Measurements from ENCODE around the gene ZNF436.

Gene ZNF436

DNA sequence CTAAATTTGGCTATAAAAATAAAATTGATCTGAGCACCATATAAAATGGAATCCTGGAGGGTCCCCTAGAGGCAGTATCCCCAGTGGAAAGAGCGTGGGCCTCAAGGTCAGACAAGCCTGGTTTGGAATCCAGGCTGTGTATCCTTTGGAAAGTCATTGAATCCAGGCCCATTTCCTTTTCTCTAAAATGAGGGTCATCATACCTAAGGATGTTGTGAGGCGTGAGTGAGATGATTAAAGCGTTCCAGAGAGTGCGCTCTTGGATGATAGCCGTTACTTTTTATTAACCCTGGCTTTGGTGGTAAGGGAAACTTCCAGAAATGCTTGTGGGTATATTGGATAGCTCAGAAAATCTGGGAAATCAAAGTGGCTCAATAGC lies 683 bp upstream of the ZNF436 start:
- H3K9me3 ChIP-seq (ENCODE audit: control insufficient read depth, low read length) = no peaks in the 10 kb centered on the region
- H3K36me3 ChIP-seq (ENCODE audit: control insufficient read depth, insufficient read depth, low read length) = no peaks in the 10 kb centered on the region
- H3K9ac ChIP-seq (ENCODE audit: low read length) = peak overlapping the region; percentile 98
- H3K4me1 ChIP-seq (ENCODE audit: control insufficient read depth, insufficient read depth, low read length) = peaks cover 24% of the 10 kb centered on the region
- H3K27me3 ChIP-seq (ENCODE audit: control insufficient read depth, insufficient read depth, low read length) = no peaks in the 10 kb centered on the region
- H3K4me3 ChIP-seq (ENCODE audit: low read length) = no peak overlapping the region

DNA sequence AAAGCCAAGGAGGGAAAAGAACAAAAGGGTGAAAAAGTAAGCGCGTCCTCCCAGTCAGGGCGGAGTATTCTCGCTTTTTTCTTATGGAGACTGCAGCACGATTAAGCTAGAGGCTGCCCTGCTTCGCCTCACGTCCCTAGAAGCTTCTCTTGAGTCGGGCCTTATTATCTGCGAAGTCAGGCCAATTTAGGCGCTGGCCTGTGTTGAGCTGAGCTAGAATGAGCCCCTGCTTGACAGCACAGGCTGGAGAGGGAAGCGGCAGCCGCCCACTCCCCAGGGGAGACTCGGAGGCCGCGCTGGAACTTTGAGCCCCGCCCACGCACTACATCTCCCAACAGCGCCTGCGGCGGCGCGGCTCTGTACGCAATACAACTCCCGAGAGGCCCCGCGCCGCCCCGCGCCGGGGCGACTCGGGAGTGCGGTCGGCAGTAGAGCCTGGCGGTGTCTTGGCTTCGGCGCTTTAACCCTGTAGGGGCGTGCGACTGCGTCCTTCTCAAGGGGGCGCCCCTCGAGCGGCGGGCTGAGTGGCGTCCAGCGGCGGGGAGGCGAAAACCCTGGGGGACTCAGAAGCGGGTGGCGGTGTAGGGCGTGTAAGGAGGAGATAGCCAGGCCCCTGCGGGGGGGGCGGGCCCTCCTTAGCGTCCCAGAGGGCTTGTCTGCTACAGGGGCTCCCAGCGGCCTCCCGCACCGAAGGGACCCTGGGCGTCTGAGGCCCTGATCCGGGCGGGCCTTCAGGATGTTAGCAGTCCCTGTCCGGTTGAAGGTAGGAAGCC lies 888 bp downstream of the ZNF436 start:
- Histone ChIP-seq H3K36me3 (ENCODE audit: control insufficient read depth, insufficient read depth, low read length) (peaks cover 5% of the 10 kb centered on the region), H3K4me1 (ENCODE audit: control insufficient read depth, insufficient read depth, low read length) (peaks cover 24% of the 10 kb centered on the region), H3K9ac (ENCODE audit: low read length) (peak overlapping the region; percentile 98), H3K4me3 (ENCODE audit: low read length) (peak overlapping the region; percentile 86), H3K9me3 (ENCODE audit: control insufficient read depth, low read length) (no peaks in the 10 kb centered on the region), H3K27me3 (ENCODE audit: control insufficient read depth, insufficient read depth, low read length) (no peaks in the 10 kb centered on the region)

DNA sequence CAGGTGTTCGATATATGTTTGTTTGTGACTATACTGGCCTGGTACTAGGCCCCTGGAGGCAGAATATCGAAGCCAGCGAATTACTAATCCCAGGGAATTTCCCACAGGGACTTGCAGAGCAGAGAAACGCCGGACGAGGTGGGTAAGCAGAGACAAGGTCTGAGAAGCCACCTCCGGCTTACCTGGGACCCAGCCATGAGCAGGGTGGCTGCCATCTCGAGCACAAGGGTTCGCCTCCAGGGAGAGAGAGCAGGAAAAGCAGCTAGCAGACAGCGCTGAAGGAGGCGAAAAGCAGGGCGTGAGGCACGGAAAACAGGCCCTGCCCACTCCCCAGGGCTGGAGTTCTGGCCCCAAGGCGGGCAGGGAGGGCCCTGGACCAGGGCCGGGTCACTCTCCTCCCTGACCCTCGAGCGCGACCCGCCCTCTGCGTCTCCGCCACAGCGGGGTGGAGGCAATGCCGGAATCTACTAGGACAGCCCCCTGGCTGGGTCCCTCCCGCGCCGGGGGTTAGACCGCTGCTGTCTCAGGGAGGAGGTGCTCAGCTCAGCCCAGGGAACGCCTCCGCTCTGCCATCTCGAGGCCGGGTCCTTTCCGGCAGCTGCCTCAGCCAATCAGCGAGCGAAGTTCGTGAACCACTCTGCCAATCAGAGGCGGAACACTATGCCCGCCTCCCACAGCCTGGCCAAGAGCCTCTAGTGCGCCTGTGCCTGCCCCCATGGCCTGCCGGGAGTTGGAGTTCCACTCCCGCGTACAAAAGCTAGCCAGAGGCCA lies 1.7 kb downstream of the ZNF436 start:
- Histone ChIP-seq H3K9ac (ENCODE audit: low read length) (peak overlapping the region; percentile 98), H3K4me3 (ENCODE audit: low read length) (peak overlapping the region; percentile 86), H3K4me1 (ENCODE audit: control insufficient read depth, insufficient read depth, low read length) (peaks cover 24% of the 10 kb centered on the region), H3K27me3 (ENCODE audit: control insufficient read depth, insufficient read depth, low read length) (no peaks in the 10 kb centered on the region), H3K36me3 (ENCODE audit: control insufficient read depth, insufficient read depth, low read length) (peaks cover 6% of the 10 kb centered on the region), H3K9me3 (ENCODE audit: control insufficient read depth, low read length) (peaks cover 1% of the 10 kb centered on the region)

DNA sequence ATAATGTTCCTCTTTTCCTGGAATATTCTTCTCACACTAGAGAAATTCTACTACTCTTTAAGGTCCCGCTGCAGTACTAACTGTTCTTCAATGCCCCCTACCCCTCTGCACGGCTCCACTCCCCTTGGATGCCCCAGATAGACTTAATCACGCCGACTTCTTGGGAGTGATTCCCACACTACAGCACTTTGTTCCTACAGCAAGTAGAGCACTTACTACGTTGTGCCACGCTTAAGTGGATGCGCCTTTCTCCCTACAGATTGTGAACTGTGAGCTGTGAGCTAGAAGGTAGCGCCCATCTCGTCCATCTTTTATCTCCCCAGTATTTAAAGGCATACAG lies 2.2 kb downstream of the ZNF436 start:
- Histone ChIP-seq H3K27me3 (ENCODE audit: control insufficient read depth, insufficient read depth, low read length) (no peaks in the 10 kb centered on the region), H3K36me3 (ENCODE audit: control insufficient read depth, insufficient read depth, low read length) (peaks cover 11% of the 10 kb centered on the region), H3K4me3 (ENCODE audit: low read length) (peak overlapping the region; percentile 86), H3K4me1 (ENCODE audit: control insufficient read depth, insufficient read depth, low read length) (peaks cover 24% of the 10 kb centered on the region), H3K9me3 (ENCODE audit: control insufficient read depth, low read length) (peaks cover 7% of the 10 kb centered on the region), H3K9ac (ENCODE audit: low read length) (peak overlapping the region; percentile 98)

DNA sequence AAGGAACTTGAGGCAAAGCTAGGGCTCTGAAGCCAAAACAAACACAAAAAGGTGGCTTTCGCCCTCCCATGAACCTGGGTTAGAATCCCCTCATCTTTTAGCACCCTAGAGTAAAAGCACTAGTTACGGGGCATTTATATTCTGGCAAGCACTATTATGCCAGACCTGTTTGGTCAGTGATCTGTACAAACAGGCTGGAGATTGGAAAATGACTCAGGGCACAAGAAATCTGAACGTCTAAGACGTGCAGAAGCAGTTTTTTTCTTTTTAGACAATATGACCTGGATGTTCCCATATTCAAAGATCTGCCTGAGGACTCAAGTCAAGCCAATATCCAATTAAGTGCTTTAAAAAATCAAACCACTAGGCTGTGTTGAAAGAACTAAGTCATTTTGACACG lies 3.0 kb downstream of the ZNF436 start:
- no peak overlapping the region for H3K9ac ChIP-seq (ENCODE audit: low read length)
- peaks cover 24% of the 10 kb centered on the region for H3K4me1 ChIP-seq (ENCODE audit: control insufficient read depth, insufficient read depth, low read length)
- H3K9me3 ChIP-seq (ENCODE audit: control insufficient read depth, low read length) = peaks cover 15% of the 10 kb centered on the region
- no peaks in the 10 kb centered on the region for H3K27me3 ChIP-seq (ENCODE audit: control insufficient read depth, insufficient read depth, low read length)
- peak overlapping the region; percentile 86 for H3K4me3 ChIP-seq (ENCODE audit: low read length)
- H3K36me3 ChIP-seq (ENCODE audit: control insufficient read depth, insufficient read depth, low read length) = peaks cover 20% of the 10 kb centered on the region

DNA sequence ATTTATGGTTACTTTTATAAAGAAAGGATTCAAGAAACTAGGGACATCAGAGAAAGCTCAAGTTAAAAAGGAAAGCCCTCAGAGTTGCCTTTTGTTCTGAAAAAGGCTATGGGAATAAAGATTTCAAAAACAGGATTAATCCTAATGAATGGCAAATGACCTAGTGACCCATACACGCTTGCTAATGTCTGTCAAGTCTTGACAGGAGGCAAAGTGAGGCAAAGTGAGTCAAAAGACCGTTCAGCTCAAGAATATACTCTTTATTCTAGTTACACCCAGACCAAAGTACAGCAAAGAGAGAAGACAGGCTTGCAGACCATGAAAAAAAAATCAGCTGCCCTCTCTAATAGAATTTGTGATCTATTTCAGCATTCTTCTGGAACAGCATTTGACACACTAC lies 3.5 kb downstream of the ZNF436 start:
- Histone ChIP-seq H3K9ac (ENCODE audit: low read length) (no peak overlapping the region), H3K4me1 (ENCODE audit: control insufficient read depth, insufficient read depth, low read length) (peaks cover 23% of the 10 kb centered on the region), H3K36me3 (ENCODE audit: control insufficient read depth, insufficient read depth, low read length) (peaks cover 21% of the 10 kb centered on the region), H3K9me3 (ENCODE audit: control insufficient read depth, low read length) (peaks cover 20% of the 10 kb centered on the region), H3K4me3 (ENCODE audit: low read length) (no peak overlapping the region), H3K27me3 (ENCODE audit: control insufficient read depth, insufficient read depth, low read length) (no peaks in the 10 kb centered on the region)

DNA sequence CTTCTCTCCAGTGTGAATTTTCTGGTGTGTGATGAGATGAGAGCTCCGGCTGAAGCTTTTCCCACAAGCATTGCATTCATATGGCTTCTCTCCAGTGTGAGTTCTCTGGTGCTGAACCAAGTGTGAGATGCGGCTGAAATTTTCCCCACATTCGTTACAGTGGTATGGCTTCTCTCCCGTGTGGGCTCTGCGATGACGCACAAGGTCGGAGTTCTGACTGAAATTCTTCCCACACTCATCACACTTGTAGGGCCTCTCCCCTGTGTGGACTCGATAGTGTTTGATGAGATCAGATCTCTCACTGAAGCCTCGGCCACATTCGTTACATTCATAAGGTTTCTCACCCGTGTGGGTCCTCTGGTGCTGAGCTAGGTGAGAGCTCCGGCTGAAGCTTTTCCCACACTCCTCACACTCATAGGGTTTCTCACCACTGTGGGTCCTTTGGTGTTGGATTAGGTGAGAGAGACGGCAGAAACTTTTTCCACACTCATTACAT lies 7.4 kb downstream of the ZNF436 start:
- Histone ChIP-seq H3K9me3 (ENCODE audit: control insufficient read depth, low read length) (peaks cover 34% of the 10 kb centered on the region), H3K4me3 (ENCODE audit: low read length) (no peak overlapping the region), H3K36me3 (ENCODE audit: control insufficient read depth, insufficient read depth, low read length) (peaks cover 21% of the 10 kb centered on the region), H3K4me1 (ENCODE audit: control insufficient read depth, insufficient read depth, low read length) (peaks cover 4% of the 10 kb centered on the region), H3K27me3 (ENCODE audit: control insufficient read depth, insufficient read depth, low read length) (no peaks in the 10 kb centered on the region), H3K9ac (ENCODE audit: low read length) (no peak overlapping the region)

DNA sequence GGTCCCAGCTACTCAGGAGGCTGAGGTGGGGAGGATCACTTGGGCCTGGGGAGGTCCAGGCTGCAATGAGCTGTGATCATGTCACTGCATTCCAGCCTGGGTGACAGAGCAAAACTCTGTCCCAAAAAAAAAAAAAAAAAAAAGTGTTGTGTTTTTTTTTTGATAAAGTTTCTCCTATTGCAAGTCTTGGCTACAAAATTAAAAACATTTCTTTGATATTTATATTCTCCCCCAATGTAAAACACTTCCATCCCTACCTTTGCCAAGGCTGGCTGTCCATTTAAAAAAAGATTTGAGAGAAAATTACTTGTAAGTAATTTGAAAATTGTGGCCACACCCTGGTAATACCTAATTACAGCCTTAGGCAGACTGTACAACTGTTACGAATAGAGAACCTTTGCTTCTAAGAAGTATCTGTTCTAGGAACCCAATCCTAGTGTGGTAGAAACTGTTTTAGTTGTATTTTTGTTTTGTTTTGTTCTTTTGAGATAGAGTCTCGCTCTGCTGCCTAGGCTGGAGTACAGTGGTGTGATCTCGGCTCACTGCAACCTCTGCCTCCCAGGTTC lies 11.2 kb downstream of the ZNF436 start:
- Histone ChIP-seq H3K27me3 (ENCODE audit: control insufficient read depth, insufficient read depth, low read length) (no peaks in the 10 kb centered on the region), H3K9me3 (ENCODE audit: control insufficient read depth, low read length) (peaks cover 34% of the 10 kb centered on the region), H3K36me3 (ENCODE audit: control insufficient read depth, insufficient read depth, low read length) (peaks cover 16% of the 10 kb centered on the region)

DNA sequence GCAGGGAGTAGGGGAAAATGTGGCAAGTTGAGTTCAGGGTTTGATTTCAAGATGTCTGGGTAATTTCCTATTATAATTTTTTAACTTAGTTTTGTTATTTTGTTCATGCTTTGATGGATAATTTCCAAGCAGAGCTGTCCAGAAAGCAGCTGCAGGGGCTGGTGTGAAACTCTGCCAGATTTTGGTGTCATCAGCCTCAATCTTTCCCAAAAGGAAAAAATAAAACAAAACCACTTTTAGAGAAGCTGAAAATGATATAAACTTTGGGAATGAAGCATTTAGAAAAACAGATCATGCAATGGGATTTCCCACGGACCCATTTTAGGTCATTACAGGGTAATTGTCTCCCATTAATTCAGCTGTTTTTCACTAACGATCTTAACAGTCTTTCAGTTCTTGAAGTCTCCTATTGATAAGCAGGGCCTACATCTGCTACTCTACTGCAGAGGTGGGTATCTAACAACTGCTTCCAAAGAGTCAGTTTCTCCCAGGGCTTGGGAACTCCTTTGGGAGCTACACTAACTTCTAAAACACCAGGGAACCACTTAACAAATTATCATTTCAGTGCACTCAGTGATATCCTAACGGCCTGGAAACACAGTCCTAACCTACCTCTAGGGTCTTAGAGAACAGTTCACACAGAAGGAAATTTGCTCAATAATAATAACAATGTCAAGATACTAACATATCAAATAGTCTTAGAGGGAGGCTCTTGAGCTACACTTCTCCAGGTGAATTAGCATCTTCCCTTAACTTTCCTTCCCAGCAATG lies 12.3 kb downstream of the ZNF436 start:
- Histone ChIP-seq H3K9ac (ENCODE audit: low read length) (no peak overlapping the region), H3K36me3 (ENCODE audit: control insufficient read depth, insufficient read depth, low read length) (peaks cover 8% of the 10 kb centered on the region), H3K27me3 (ENCODE audit: control insufficient read depth, insufficient read depth, low read length) (no peaks in the 10 kb centered on the region)

More for the DNA sequence above, 11.2 kb downstream of the ZNF436 start:
- no peak overlapping the region for H3K9ac ChIP-seq (ENCODE audit: low read length)
- H3K4me3 ChIP-seq (ENCODE audit: low read length) = no peak overlapping the region
- H3K4me1 ChIP-seq (ENCODE audit: control insufficient read depth, insufficient read depth, low read length) = no peaks in the 10 kb centered on the region

DNA sequence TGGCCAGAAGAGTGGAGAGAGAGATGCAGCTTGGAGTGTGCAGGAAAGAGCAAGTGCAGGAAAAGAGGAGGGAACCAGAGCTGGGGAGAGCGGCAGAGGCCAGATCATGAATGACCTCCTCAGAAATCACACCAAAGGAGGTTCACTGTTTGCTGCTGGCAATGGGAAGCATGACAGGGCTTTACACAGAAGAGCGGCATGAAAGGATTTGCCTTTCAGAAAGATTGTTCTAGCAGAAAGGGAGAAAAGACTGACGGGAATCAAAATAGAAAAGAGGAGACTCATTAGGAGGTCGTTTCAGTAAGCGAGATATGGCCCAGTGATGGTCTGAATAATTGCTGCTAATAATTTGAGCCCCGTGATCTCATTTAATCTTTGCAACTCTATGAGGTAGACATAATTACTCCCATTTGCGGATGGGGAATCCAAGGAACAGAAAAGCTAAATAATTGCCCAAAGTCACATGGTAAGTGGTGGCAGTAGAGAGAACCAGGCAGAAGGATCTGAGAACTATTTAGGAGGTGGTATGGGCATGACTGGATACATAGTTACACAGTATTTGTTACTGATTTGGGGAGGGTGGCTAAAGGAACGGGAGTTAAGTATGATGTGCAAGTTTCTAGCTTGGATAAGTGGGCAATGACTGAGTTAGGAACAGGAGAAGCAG lies 13.0 kb downstream of the ZNF436 start:
- no peak overlapping the region for H3K4me3 ChIP-seq (ENCODE audit: low read length)
- H3K27me3 ChIP-seq (ENCODE audit: control insufficient read depth, insufficient read depth, low read length) = no peaks in the 10 kb centered on the region
- no peak overlapping the region for H3K9ac ChIP-seq (ENCODE audit: low read length)
- peaks cover 19% of the 10 kb centered on the region for H3K9me3 ChIP-seq (ENCODE audit: control insufficient read depth, low read length)
- H3K4me1 ChIP-seq (ENCODE audit: control insufficient read depth, insufficient read depth, low read length) = no peaks in the 10 kb centered on the region
- H3K36me3 ChIP-seq (ENCODE audit: control insufficient read depth, insufficient read depth, low read length) = peaks cover under 1% of the 10 kb centered on the region

More for the DNA sequence above, 12.3 kb downstream of the ZNF436 start:
- H3K4me3 ChIP-seq (ENCODE audit: low read length) = no peak overlapping the region
- peaks cover 26% of the 10 kb centered on the region for H3K9me3 ChIP-seq (ENCODE audit: control insufficient read depth, low read length)
- no peaks in the 10 kb centered on the region for H3K4me1 ChIP-seq (ENCODE audit: control insufficient read depth, insufficient read depth, low read length)

DNA sequence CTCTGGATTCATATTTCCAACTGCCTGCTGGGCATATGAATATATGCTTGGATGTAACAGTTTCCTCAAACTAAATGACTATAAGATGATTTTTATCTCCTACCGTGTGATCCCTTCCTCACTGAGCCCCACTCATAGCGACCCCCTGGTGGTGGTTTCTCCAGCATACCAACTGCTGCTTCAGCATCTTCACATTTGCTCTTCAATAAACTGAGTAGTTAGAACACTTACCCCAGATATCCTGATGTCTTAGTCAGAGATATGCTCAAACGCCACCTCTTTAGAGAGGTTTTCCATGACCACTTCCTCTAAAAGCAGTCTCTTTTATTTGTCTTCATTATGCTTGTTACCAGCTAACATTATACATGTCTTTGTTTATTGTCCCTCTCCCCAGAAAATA lies 15.4 kb downstream of the ZNF436 start:
- Histone ChIP-seq H3K9me3 (ENCODE audit: control insufficient read depth, low read length) (peaks cover 3% of the 10 kb centered on the region), H3K9ac (ENCODE audit: low read length) (no peak overlapping the region), H3K36me3 (ENCODE audit: control insufficient read depth, insufficient read depth, low read length) (no peaks in the 10 kb centered on the region), H3K4me1 (ENCODE audit: control insufficient read depth, insufficient read depth, low read length) (no peaks in the 10 kb centered on the region), H3K27me3 (ENCODE audit: control insufficient read depth, insufficient read depth, low read length) (no peaks in the 10 kb centered on the region), H3K4me3 (ENCODE audit: low read length) (no peak overlapping the region)

All from mucosa of stomach (tissue), 1 donor.